ENCODE measurements around the gene TENM3.
A peak's percentile ranks its signal among the peaks of the same experiment; 100 is the strongest.

TENM3 gene

GRCh38 chr4:182695009-182695408 is 451.8 kb downstream of the TENM3 start:
- no peak for DNase-seq (ENCODE audit: low spot score)

- no peak for DNase-seq (ENCODE audit: low spot score)
These were observed 452.6 kb downstream of the TENM3 start for GRCh38 chr4:182695842-182696241.

GRCh38 chr4:182697094-182697493 is 453.9 kb downstream of the TENM3 start:
- no peak for DNase-seq (ENCODE audit: low spot score)

GRCh38 chr4:182698212-182698611 is 455.0 kb downstream of the TENM3 start:
- no peak for DNase-seq (ENCODE audit: low spot score)

- DNase-seq (ENCODE audit: low spot score) = no peak
These were observed 456.0 kb downstream of the TENM3 start for GRCh38 chr4:182699201-182699600.

GRCh38 chr4:182699795-182700194 is 456.6 kb downstream of the TENM3 start:
- no peak for DNase-seq (ENCODE audit: low spot score)

- DNase-seq (ENCODE audit: low spot score) = no peak
These were observed 457.4 kb downstream of the TENM3 start for GRCh38 chr4:182700362-182701160.

GRCh38 chr4:182704077-182704476 is 460.9 kb downstream of the TENM3 start:
- DNase-seq (ENCODE audit: low spot score) = no peak

GRCh38 chr4:182704948-182705347 is 461.7 kb downstream of the TENM3 start:
- no peak for DNase-seq (ENCODE audit: low spot score)

- DNase-seq (ENCODE audit: low spot score) = no peak
These were observed 462.2 kb downstream of the TENM3 start for GRCh38 chr4:182705389-182705788.

GRCh38 chr4:182711211-182711610 is 468.0 kb downstream of the TENM3 start:
- no peak for DNase-seq (ENCODE audit: low spot score)

GRCh38 chr4:182715548-182715947 is 472.3 kb downstream of the TENM3 start:
- no peak for DNase-seq (ENCODE audit: low spot score)

- DNase-seq (ENCODE audit: low spot score) = peak; percentile 27
These were observed 473.0 kb downstream of the TENM3 start for GRCh38 chr4:182716192-182716591.

- DNase-seq (ENCODE audit: low spot score) = no peak
These were observed 474.8 kb downstream of the TENM3 start for GRCh38 chr4:182717788-182718583.

GRCh38 chr4:182724414-182724813 is 481.2 kb downstream of the TENM3 start:
- DNase-seq (ENCODE audit: low spot score) = no peak

- DNase-seq (ENCODE audit: low spot score) = no peak
These were observed 486.3 kb downstream of the TENM3 start for GRCh38 chr4:182729516-182729915.

GRCh38 chr4:182730791-182731190 is 487.6 kb downstream of the TENM3 start:
- DNase-seq (ENCODE audit: low spot score) = no peak

GRCh38 chr4:182736207-182736606 is 493.0 kb downstream of the TENM3 start:
- DNase-seq (ENCODE audit: low spot score) = no peak

GRCh38 chr4:182738283-182739047 is 495.3 kb downstream of the TENM3 start:
- no peak for DNase-seq (ENCODE audit: low spot score)

GRCh38 chr4:182740256-182740655 is 497.1 kb downstream of the TENM3 start:
- DNase-seq (ENCODE audit: low spot score) = no peak

GRCh38 chr4:182741054-182741453 is 497.9 kb downstream of the TENM3 start:
- no peak for DNase-seq (ENCODE audit: low spot score)

GRCh38 chr4:182741914-182742313 is 498.7 kb downstream of the TENM3 start:
- no peak for DNase-seq (ENCODE audit: low spot score)

- no peak for DNase-seq (ENCODE audit: low spot score)
These were observed 500.6 kb downstream of the TENM3 start for GRCh38 chr4:182743815-182744214.
